Memory B cell (primary cell): ENCODE data around the gene TENM3.
A peak's percentile ranks its signal among the peaks of the same experiment; 100 is the strongest.

ENCODE experiments used
- ATAC-seq: fragments of 150-1000 bp; cut with Tn5 transposase; 2 replicates; pipeline ENCODE4 v1.10.0; 2021; ENCODE audit warnings: low read depth, mild to moderate bottlenecking, moderate library complexity
- DNase-seq, 2 donors: peaks; one replicate each; pipeline ENCODE4 v3.0.0; 2022; ENCODE audit warnings: low spot score in 2 of 2
- H3K27ac Mint-ChIP-seq: one replicate; pipeline ENCODE4 v1.8.0; 2022; ENCODE audit warnings: mild to moderate bottlenecking, moderate library complexity, mixed read lengths
- H3K27me3 Mint-ChIP-seq: one replicate; pipeline ENCODE4 v1.8.0; 2022; ENCODE audit warnings: mixed read lengths
- H3K36me3 Mint-ChIP-seq: one replicate; pipeline ENCODE4 v1.8.0; 2022; ENCODE audit warnings: mild to moderate bottlenecking, mixed read lengths
- H3K4me1 Mint-ChIP-seq: one replicate; pipeline ENCODE4 v1.8.0; 2022; ENCODE audit warnings: mixed read lengths
- H3K4me3 Mint-ChIP-seq: one replicate; pipeline ENCODE4 v1.8.0; 2022; ENCODE audit warnings: mild to moderate bottlenecking, moderate library complexity, mixed read lengths
- H3K9me3 Mint-ChIP-seq: one replicate; pipeline ENCODE4 v1.8.0; 2022; ENCODE audit warnings: mixed read lengths

TENM3 gene

GRCh38 chr4:182447767-182448280, 204.6 kb downstream of the TENM3 start:
- peaks cover 2% of the 10 kb centered on the region for H3K36me3 Mint-ChIP-seq
- peaks cover 19% of the 10 kb centered on the region for H3K27me3 Mint-ChIP-seq
- no peak for ATAC-seq
- H3K4me1 Mint-ChIP-seq: peaks cover 2% of the 10 kb centered on the region
- peak overlapping the region; percentile 71 for H3K4me3 Mint-ChIP-seq
- H3K9me3 Mint-ChIP-seq: no peaks in the 10 kb centered on the region
- no peak overlapping the region for H3K27ac Mint-ChIP-seq
- no peak for DNase-seq

DNA sequence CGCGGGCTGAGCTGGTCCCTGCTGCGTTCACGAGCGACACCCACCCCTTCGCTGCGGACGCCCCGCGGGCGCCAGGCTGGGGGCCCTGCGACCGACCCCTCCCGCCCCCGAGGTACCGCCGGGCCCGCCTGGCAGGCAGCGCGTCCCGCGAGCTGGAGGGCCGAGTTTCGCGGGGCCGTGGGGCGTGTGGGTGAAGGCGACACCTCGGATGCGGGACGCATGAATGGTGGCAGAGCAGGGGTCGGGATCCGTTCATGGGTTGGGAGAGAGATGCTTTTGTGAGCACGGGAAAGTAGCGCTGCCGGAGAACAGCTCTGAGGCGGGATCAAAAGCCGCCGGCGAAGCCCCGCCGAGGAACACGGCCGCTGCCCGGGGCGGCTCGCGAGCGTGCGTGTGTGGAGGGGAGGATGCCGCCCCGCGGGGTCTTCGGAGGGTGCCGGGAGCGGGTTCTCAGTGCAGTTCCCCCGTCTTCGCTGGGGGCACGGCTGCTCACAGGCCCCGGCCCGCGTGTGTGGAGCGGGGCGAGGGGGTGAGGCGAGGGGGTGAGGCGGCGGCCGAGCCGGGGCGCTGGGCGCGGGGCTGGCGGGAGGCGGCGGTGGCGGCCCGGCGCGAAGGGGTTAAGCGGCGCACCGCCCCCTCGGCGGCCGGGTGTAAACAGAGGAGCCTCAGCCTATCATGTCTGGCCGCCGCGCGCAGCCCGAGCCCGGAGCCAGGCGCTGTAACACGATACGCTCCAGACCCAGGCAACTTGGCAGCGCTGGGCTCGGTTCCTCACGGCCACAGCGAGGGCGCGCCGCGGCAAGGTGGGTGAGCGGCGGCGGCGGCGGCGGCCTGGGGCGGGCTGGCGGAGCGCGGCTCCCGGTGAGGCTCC, 205.3 kb downstream of the TENM3 start:
- no peak overlapping the region for H3K27ac Mint-ChIP-seq
- peaks cover 2% of the 10 kb centered on the region for H3K4me1 Mint-ChIP-seq
- peaks cover 19% of the 10 kb centered on the region for H3K27me3 Mint-ChIP-seq
- peaks cover 2% of the 10 kb centered on the region for H3K36me3 Mint-ChIP-seq
- DNase-seq (peak in 1 of 2 donors; percentile 12), ATAC-seq (peak; percentile 72)
- no peaks in the 10 kb centered on the region for H3K9me3 Mint-ChIP-seq
- peak overlapping the region; percentile 78 for H3K4me3 Mint-ChIP-seq

GRCh38 chr4:182449186-182449929, 206.2 kb downstream of the TENM3 start:
- no peaks in the 10 kb centered on the region for H3K9me3 Mint-ChIP-seq
- no peak overlapping the region for H3K27ac Mint-ChIP-seq
- H3K4me3 Mint-ChIP-seq: peak overlapping the region; percentile 51
- H3K4me1 Mint-ChIP-seq: peaks cover 2% of the 10 kb centered on the region
- peaks cover 2% of the 10 kb centered on the region for H3K36me3 Mint-ChIP-seq
- H3K27me3 Mint-ChIP-seq: peaks cover 19% of the 10 kb centered on the region
- ATAC-seq (no peak), DNase-seq (no peak)

GRCh38 chr4:182449930-182450439, 206.8 kb downstream of the TENM3 start:
- H3K9me3 Mint-ChIP-seq: no peaks in the 10 kb centered on the region
- no peak overlapping the region for H3K4me3 Mint-ChIP-seq
- H3K27ac Mint-ChIP-seq: no peak overlapping the region
- DNase-seq (no peak), ATAC-seq (no peak)
- peaks cover 19% of the 10 kb centered on the region for H3K27me3 Mint-ChIP-seq
- H3K4me1 Mint-ChIP-seq: peaks cover 2% of the 10 kb centered on the region
- H3K36me3 Mint-ChIP-seq: peaks cover 2% of the 10 kb centered on the region

- no peak overlapping the region for H3K27ac Mint-ChIP-seq
- H3K27me3 Mint-ChIP-seq: peaks cover 19% of the 10 kb centered on the region
- DNase-seq: no peak
Observed at GRCh38 chr4:182451441-182451840, 208.2 kb downstream of the TENM3 start.

DNA sequence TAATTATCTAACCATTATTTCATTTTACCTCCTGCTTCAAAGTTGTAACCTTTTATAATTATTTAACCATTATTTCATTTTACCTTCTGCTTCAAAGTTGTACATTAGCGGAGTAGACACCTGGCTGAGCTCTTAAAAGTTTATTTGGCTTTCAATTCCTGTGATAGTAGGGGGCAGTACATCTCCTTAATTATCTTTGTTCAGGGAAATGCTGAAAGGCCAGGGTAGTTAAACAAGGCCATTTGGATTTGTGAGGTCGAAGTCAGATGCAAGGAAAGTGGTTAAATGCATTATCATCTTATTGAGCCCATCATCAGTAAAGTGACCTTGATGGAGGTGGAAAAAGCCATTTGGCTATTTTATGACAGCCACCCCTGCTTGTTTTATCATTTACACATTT, 210.6 kb downstream of the TENM3 start:
- no peak overlapping the region for H3K27ac Mint-ChIP-seq
- no peak overlapping the region for H3K4me3 Mint-ChIP-seq
- DNase-seq: no peak
- H3K4me1 Mint-ChIP-seq: peaks cover 2% of the 10 kb centered on the region
- no peak for ATAC-seq
- no peaks in the 10 kb centered on the region for H3K9me3 Mint-ChIP-seq
- peaks cover 7% of the 10 kb centered on the region for H3K27me3 Mint-ChIP-seq
- H3K36me3 Mint-ChIP-seq: no peaks in the 10 kb centered on the region

More at GRCh38 chr4:182451441-182451840, 208.2 kb downstream of the TENM3 start:
- H3K4me3 Mint-ChIP-seq: no peak overlapping the region
- H3K9me3 Mint-ChIP-seq: no peaks in the 10 kb centered on the region
- no peak for ATAC-seq
- peaks cover 2% of the 10 kb centered on the region for H3K36me3 Mint-ChIP-seq
- H3K4me1 Mint-ChIP-seq: peaks cover 2% of the 10 kb centered on the region

DNA sequence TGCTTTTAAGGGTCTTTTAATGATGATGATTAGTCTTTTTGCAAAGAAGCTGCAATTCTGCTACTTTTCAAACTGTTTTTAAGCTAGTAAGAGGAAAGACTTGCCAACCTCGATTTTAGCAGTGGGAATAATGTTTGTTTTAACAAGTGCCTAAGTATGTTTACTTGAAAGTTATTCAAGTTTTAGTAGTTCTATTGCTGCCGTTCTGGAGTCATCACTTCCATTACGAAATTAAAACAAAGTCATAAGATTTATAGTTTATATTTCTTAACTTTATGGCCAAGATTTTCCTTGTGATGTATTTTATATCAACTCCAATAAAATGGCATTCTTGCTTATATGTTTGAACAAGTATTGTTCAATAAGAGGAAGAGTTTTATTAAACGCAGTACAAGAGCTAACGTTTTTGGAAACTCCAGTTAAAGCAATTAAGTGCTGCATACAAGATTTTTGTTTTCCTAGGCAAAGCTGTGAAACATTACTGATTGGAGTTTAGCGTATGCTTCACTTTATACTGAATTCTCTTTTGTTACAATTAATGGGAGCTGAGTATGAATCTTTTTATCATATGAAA, 211.3 kb downstream of the TENM3 start:
- no peak for DNase-seq
- H3K4me3 Mint-ChIP-seq: no peak overlapping the region
- H3K4me1 Mint-ChIP-seq: peaks cover 2% of the 10 kb centered on the region
- ATAC-seq: no peak
- H3K27me3 Mint-ChIP-seq: peaks cover 6% of the 10 kb centered on the region
- no peaks in the 10 kb centered on the region for H3K9me3 Mint-ChIP-seq
- H3K36me3 Mint-ChIP-seq: no peaks in the 10 kb centered on the region
- H3K27ac Mint-ChIP-seq: no peak overlapping the region

GRCh38 chr4:182465114-182465513, 221.9 kb downstream of the TENM3 start:
- H3K27me3 Mint-ChIP-seq: peaks cover 3% of the 10 kb centered on the region
- no peak overlapping the region for H3K27ac Mint-ChIP-seq
- no peak overlapping the region for H3K4me3 Mint-ChIP-seq
- no peaks in the 10 kb centered on the region for H3K36me3 Mint-ChIP-seq
- DNase-seq: no peak
- H3K9me3 Mint-ChIP-seq: no peaks in the 10 kb centered on the region
- no peak for ATAC-seq
- no peaks in the 10 kb centered on the region for H3K4me1 Mint-ChIP-seq

DNA sequence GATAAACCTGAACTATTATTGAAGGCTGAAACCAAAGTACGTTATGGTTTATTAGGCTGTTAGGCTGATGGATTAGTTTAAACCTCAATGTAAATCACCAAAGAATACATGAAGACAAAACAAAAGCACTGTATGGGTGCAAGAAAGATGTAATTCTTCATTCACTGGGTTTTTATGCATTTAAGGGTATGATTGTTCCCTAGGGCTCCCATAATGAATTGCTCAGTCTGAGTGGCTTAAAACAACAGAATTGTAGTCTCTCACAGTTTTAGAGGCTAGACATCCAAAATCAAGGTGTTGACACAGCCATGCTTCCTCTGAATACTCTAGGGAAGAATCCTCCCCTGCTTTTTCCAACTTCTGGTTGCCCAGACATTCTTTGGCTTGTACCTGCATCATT, 222.8 kb downstream of the TENM3 start:
- DNase-seq (no peak), ATAC-seq (no peak)
- Mint-ChIP-seq H3K27ac (no peak overlapping the region), H3K9me3 (no peaks in the 10 kb centered on the region), H3K36me3 (no peaks in the 10 kb centered on the region), H3K4me3 (no peak overlapping the region), H3K27me3 (peaks cover 1% of the 10 kb centered on the region), H3K4me1 (no peaks in the 10 kb centered on the region)

GRCh38 chr4:182470215-182470614, 227.0 kb downstream of the TENM3 start:
- H3K36me3 Mint-ChIP-seq: no peaks in the 10 kb centered on the region
- H3K4me1 Mint-ChIP-seq: no peaks in the 10 kb centered on the region
- H3K4me3 Mint-ChIP-seq: no peak overlapping the region
- H3K27ac Mint-ChIP-seq: no peak overlapping the region
- DNase-seq (no peak), ATAC-seq (no peak)
- H3K9me3 Mint-ChIP-seq: no peaks in the 10 kb centered on the region
- H3K27me3 Mint-ChIP-seq: no peaks in the 10 kb centered on the region

DNA sequence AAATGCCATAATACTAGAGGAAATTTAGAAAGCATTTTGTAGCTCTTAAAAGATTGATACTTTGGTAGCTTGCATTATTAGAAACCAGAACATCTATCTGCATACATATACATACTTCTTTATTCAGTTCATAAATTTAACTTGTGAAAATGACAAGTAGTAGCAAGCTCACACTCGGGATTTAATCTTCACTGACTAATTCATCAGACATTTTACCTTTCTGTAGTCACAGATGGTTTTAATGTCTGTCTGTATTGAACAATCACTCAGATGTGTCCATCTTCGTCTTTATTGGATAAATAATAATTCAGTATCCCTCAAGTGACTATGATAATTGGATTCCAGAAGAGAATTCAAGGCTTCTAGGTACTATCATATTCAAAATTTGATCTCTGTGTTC, 232.3 kb downstream of the TENM3 start:
- Mint-ChIP-seq H3K36me3 (no peaks in the 10 kb centered on the region), H3K9me3 (no peaks in the 10 kb centered on the region), H3K27me3 (no peaks in the 10 kb centered on the region), H3K4me3 (no peak overlapping the region), H3K27ac (no peak overlapping the region), H3K4me1 (no peaks in the 10 kb centered on the region)
- DNase-seq: no peak
- no peak for ATAC-seq

- no peaks in the 10 kb centered on the region for H3K36me3 Mint-ChIP-seq
- H3K9me3 Mint-ChIP-seq: no peaks in the 10 kb centered on the region
- peak; percentile 57 for ATAC-seq
- no peak overlapping the region for H3K27ac Mint-ChIP-seq
- DNase-seq: peak in 1 of 2 donors; percentile 9
- no peaks in the 10 kb centered on the region for H3K27me3 Mint-ChIP-seq
- no peaks in the 10 kb centered on the region for H3K4me1 Mint-ChIP-seq
- H3K4me3 Mint-ChIP-seq: no peak overlapping the region
Observed at GRCh38 chr4:182478475-182478874, 235.3 kb downstream of the TENM3 start.

- Mint-ChIP-seq H3K27me3 (peaks cover 5% of the 10 kb centered on the region), H3K4me1 (no peaks in the 10 kb centered on the region), H3K36me3 (no peaks in the 10 kb centered on the region), H3K27ac (no peak overlapping the region), H3K9me3 (no peaks in the 10 kb centered on the region), H3K4me3 (no peak overlapping the region)
- no peak for DNase-seq
- no peak for ATAC-seq
Observed at GRCh38 chr4:182483685-182484084, 240.5 kb downstream of the TENM3 start.

DNA sequence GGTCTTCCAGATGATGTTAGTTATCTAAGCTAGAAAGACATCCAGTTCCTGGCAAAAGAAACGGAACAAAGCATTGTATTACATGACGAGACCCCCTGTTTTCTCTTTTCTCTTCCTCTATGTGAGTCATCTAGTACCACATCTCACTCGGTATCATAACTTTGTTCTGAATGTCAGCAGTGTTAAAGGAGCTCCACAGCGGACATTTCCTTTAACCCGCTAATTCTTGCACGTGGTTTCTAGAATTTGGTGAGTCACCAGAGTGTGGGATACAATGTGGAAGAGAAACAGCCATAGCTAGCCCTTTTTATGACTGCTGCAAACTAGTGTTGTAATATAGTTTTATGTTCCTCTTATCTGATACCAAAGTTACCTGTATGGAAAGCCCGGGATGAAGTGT, 243.7 kb downstream of the TENM3 start:
- ATAC-seq (no peak), DNase-seq (no peak)
- Mint-ChIP-seq H3K9me3 (no peaks in the 10 kb centered on the region), H3K4me3 (no peak overlapping the region), H3K27ac (no peak overlapping the region), H3K36me3 (no peaks in the 10 kb centered on the region), H3K27me3 (peaks cover 6% of the 10 kb centered on the region), H3K4me1 (no peaks in the 10 kb centered on the region)
